GM19193 (cell line): ENCODE measurements around the gene IL21R.

ENCODE experiments used
- POLR2A ChIP-seq: IDR thresholded peaks from 4 replicates; pipeline ENCODE4 v1.6.1; 2011; ENCODE audit not compliant: insufficient read depth, insufficient read length; ENCODE audit errors: extremely low read depth

IL21R gene

DNA sequence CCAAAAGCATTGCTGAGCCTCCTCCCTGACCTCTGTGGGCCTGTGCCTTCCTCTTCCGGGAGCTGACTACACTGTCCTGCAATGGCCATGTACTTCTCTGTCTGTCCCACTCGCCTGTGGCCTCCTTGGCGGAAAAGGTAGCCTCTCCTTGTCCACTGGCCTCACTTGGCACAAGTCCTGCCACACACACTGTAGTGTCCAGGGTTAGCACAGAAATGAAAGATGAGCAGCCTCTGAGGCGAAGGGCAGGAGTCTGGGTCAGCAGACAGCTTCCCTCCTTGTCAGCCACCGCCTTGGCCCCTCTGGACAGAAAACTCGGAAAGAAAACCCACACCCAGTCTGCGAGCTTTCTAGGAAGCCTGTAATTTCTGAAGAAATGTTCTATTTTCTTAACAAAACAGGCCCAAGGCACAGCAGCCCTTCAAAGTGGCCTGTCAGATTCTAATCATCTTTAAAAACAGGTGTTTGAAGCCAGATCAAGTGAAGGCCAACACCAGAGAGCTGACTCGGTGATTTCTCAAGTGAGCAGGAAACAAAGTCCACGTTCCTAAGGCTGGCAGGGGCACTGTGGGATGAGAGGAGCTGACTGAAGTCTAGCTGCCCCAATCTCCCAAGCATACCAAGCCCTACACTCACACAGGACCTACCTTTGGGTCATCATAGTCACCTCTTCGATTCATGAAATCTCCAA, 80.6 kb downstream of the IL21R start:
- no peak for TF ChIP-seq POLR2A

DNA sequence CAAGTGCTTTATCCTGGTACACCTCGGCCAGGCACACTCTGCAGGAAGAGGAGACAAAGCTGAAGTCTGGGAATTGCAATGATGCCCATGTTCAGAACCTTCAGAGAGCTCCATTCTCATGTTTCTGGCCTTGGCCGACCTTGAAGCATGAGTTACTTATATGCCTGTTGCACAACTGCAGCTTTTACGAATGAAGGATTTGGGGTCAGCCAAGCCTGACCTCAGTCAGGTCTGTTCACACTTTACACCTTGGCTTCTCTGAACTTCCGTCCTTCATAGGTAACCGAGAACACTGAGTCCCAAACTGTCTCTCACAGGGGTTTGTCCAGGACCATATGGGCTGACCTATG, 81.1 kb downstream of the IL21R start:
- no peak for TF ChIP-seq POLR2A

DNA sequence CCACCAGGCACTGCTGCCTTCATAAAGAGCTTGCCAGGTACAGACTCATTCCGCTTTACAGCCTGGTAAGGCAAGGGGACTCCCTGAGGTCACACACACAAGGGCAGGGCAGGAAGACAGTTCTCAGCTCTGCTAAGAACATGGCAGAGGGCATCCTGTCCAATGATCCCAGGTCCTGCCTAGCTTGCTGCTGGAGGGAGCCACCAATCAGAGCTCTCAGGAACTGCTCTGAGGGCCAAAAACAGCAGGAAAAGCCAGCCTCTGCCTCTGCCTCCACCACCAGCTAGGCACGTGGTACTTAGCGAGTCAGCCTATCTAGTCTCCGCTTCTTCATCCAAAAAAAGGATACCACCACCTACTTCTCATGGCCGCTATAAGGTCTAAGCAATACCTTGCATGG, 81.7 kb downstream of the IL21R start:
- TF ChIP-seq POLR2A: no peak

DNA sequence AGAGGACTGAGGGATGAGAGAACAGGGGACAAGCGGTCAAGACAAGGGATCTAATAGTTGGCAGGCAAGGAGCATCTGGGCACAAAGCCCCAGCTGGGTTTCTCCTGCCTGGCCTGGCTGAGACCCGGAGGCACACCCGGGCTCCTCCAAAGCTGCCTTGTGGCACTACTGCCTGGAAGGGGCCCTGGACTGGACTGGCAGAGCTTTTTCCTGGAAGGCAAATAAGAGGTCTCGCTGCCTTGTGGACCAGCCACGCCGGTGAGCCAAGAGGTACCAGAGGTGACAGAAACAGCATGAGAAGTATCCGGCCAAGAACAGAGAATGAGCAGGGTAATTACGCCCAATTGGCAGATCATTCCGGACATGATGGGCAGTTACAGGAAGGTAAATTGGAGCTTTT, 83.2 kb downstream of the IL21R start:
- TF ChIP-seq POLR2A: no peak

DNA sequence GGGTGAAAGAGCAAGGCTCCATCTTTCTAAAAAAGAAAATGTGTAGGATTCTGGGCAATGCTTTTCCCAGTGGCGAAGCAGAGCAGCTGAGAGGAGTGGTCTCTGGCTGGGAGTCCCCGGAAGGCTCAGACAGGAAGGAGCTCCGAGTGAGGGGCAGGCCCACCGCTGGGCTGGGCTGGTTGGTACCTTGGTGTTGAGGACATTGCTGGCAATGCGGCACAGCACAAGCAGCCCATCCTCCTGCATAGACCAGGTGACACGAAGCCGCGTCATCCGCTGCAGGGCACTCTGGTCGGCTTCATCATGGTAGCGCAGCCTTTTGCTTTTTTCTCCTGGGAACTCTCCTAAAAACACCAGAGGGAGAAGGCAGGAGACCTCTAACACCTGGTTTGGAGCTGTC, 83.8 kb downstream of the IL21R start:
- TF ChIP-seq POLR2A: no peak

DNA sequence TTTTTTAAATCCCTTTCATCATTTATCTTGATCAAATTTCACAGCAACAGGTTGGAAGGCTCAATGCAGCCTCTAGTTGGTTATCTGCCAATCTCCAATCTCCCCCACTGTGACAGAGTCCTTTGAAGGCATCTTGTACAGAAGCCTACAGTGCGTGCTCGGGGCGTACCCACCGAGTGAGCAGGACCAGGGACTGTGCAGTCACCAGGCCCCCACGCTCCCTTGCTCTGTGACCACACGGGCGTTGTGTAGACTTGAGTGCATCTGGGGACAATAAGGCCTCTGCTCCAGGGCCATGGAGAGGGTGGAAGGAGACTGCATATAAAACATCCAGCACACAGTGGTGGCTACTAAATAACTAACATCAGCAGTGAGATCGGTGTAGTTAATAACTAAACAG, 84.4 kb downstream of the IL21R start:
- no peak for TF ChIP-seq POLR2A

DNA sequence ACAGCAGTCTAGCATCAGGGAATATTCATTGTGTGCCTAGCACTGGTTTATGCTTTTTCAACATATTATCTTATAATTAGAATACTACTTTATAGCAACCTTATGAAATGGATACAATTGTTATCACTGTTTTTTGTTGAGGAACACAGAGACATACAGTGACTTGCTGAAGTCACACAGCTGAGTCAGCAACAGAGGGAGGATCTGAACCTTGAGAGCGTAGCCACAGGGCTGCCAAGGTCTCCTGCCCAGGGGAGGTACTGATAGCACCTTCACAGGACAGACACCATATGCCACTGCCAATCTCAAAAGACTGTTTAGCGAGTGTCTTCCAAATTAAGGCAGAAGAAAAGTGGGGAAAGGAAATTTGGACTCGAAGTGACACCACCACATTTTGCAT, 84.8 kb downstream of the IL21R start:
- no peak for TF ChIP-seq POLR2A

DNA sequence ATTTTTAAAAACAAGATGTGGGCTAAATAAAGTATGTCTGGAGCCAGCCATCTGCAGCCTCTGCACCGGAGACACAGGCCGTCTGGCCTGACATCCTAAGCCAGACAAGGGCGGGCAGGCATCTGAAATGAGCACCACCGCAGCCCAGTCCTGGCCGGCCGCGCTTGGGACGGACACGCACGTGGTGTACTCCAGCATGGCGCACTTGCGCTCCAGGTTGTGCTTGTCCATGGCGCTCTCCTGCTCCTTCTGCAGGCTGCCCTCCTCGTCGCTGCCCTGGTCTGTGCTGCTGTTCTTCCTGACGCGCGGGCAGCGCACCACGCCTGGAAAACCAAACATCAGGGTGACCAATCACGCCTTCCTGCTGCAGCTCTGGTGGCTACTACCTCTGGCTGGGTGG, 87.4 kb downstream of the IL21R start:
- no peak for TF ChIP-seq POLR2A

DNA sequence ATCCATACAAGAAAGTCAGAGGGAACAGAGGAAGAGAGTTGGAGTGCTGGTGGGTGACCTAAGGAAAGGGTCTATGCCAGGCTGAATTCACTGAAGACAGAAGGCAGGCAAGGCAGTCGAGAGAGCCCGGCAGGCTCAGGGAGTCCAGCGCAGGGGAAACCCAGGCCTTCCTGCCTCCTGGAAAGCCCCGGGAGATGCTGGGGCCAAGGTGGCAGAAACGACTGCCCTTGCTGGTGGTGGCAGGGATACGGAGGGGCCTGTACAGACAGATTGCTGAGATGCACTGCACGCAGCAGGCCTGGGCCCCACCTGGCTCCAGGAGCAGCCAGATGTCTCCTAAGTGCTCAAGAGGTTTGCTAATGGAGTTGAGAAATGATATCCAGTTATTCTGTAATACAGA, 87.9 kb downstream of the IL21R start:
- no peak for TF ChIP-seq POLR2A

DNA sequence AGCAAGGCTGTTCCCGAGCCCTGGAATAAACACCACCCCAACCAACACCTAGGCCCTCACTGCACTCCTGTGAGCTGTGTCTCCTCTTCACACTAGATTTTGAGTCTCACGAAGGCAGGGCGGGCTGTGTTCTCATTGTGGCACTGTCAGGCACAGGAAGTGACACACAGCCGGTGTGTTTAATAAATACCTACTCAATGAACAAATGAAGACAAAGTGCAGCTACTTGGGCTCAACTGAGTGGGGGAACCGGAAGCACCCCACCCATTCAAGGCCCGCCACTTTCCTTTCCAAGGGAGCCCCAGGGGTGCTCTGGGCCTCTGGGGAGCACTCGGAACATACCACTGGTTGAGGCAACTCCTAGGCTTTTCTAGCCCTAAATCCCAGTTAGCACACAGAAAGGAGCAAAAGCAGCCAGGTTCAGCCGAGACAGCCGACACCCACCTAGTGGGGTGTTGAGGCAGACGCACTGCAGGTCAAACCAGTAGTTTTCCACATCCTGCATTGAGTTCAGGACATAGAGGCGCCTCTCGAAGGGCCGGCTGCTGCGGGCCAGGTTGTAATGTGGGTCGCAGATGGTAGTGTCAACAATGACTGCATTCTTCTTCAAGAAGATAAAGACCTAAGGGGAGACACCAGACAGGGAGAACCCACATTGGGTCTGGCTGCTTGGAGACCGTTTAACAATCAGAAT, 90.1 kb downstream of the IL21R start:
- no peak for TF ChIP-seq POLR2A

DNA sequence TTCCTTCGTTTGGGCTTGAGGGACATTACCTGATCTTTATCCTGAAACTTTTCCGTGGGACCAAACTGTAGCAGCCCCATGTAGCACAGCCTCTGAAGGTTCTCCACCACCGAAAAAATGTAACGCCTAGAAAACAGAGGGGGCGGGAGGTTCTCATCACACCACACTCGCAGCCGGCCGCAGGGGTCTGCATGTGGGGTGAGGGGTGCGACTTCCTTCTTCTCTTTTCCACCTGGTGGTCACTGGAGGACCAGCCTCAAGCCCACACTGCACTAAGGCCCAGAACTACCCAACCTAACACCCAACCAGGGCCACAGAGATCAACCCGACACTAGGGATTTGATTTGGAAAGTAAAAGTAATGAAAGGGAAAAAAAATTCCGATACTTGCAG, 90.6 kb downstream of the IL21R start:
- no peak for TF ChIP-seq POLR2A

DNA sequence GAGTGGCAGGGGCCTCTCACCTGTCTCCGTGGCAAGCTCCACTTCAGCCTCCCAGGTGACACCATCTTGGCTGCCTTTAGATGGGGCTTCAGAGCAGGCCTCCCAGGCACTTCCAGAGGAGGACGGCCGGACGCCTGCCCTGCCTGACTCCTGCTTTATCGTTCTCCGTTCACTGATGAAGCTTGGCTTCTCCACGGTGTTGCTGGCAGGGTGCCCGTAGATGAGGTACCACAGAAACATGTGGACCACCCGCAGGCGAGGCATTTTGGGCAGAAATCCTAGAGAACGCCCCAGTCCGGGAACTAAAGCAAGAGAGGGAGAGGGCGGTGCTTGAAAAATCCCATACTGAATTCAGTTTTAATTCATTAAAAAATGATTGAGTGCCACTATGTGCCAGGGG, 93.2 kb downstream of the IL21R start:
- TF ChIP-seq POLR2A: no peak

DNA sequence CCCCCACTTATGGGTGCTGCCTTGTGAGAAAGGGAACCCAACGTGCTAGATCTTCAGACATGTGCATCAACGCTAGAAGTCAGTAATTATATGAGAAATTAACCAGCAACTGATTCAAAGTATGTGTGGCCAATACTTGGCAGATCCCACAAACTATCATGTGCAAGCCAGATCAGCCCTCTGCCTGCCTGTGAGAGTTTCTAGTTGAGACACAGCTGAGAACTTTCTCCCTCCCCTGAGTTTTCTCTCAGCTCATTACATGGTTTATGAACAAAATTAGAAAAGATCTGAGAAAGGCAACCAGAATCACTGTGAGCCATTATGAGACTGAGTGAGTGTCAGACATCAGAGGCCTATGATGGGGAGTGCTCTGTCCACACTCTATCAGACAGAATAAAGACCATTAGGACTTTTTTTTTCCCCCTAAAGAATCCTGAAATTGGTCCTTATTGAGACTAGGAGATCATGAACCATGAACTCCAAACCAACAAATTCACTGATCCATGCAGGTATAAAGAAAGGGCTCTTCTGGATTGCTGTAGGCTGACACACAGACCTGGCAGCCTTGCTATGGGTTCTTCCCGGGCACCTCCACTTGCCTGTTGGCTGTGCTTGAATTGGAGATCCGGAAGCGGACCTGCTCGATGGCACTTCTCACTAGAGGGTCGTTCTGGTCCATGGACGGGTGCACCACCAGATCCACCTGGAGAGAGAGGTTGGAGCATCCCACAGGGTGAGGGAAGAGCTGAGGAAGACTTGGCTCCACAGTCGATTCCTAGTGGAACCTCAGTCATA, 96.3 kb downstream of the IL21R start:
- no peak for TF ChIP-seq POLR2A

DNA sequence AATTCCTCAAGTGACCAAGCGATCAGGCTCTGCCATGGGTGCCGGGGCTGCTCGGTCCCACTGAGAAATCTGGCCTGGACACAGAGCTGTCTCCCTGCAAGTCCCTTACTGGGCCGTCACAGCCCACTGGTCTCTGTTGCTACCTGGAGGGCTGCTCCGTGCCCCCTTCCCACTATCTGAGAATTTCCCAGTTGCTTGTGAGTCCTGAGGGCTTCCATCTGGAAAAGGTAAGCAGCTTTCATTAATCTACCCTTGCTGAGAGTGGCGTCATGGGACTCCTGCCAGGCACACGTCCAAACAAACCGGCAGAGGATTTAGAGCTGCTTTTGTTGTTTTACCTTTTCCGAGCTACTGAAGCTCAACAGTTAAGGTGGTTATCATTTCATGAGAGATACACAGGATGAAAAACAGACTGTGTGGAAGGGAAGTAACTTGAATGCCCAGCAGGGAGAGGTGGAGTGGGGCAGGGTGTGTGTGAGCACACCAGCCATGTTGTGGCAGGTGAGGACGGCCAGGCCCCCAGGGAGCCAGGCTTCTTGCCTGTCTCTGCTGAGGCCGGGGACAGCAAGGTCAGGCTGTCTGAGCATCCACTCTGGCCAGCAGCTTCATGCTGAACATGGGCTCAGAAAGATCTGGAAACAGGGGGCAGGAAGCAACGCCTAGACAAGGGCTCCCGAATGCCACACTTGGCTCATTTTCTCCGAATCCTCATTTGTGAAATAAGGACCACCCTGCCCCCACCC, 97.1 kb downstream of the IL21R start:
- no peak for TF ChIP-seq POLR2A

DNA sequence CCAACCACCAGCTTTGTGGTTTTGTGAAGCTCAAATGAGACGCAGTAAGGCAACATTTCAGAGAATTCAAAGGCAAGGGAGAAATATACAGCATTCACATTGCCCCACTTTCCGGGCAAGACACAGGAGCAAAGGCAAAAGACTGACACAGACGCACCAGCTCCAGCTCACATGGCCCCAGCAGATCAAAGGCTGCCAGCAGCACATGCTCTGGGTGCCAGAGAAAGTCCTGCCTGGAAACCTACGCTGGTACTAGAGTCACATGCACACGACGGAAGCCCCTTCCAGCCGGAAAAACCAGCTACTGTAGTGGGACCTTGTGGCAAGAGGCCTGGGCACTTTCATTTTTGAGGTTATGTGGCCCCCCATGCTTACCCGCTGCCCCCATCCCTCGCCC, 97.7 kb downstream of the IL21R start:
- no peak for TF ChIP-seq POLR2A
